SK-N-SH (cell line): Measurements from ENCODE around the gene PARN. TPM values are rescaled to one million over a fixed set of nuclear protein-coding genes. Genes with fewer than 3 reads are reported as not detected.
A peak's percentile ranks its signal among the peaks of the same experiment; 100 is the strongest.
"Not testable (repeated sequence)": the region's sequence is repeated elsewhere in the genome, so short reads cannot be mapped to it uniquely, and the experiment has no call there.

Source experiments
- CTCF ChIA-PET: fragments of 300-600, 350-600 bp; formaldehyde crosslinking; extraction: SDS; loops from one replicate; lab custom pipeline; 2021; lab: Yijun Ruan, JAX
- POLR2A ChIA-PET: fragments of 350-600 bp; sonication (Branson Sonifier 250); formaldehyde crosslinking; extraction: SDS; loops from one replicate; lab custom pipeline; 2020; ENCODE audit warnings: antibody characterized with exemption, inconsistent platforms; lab: Yijun Ruan, JAX
- DNase-seq: peaks from one replicate; pipeline ENCODE4 v3.0.0; 2012
- H2AFZ ChIP-seq: fragments of 200-600 bp; sonication (generic); 2 replicates; pipeline ENCODE4 v1.8.1; 2016; ENCODE audit warnings: antibody characterized with exemption, mild to moderate bottlenecking, low read depth
- H3F3A ChIP-seq: fragments of 200-600 bp; sonication (generic); replicated peaks from 2 replicates; pipeline ENCODE3; 2016; ENCODE audit warnings: antibody characterized with exemption, mild to moderate bottlenecking; ENCODE audit not compliant: insufficient read depth
- H3K27ac ChIP-seq, 2 experiments: fragments of 200-500 bp in 1 of 2; fragments of 200-600 bp in 1 of 2; sonication (Bioruptor generic) in 1 of 2; sonication (generic), shearing (Covaris generic) in 1 of 2; 2 replicates each; pipeline versions ENCODE4 v1.5.1 to v1.6.1; 2014 to 2016; ENCODE audit warnings: low read depth in 2 of 2, inconsistent platforms in 1 of 2, low read length in 1 of 2, mild to moderate bottlenecking in 1 of 2, mixed read lengths in 1 of 2
- H3K27me3 ChIP-seq: fragments of 200-600 bp; sonication (generic), shearing (Covaris generic); 2 replicates; pipeline ENCODE4 v1.6.1; 2016; ENCODE audit warnings: mixed run types; ENCODE audit not compliant: insufficient read depth
- H3K36me3 ChIP-seq, 2 experiments: fragments of 200-500 bp in 1 of 2; fragments of 200-600 bp in 1 of 2; sonication (Bioruptor generic) in 1 of 2; sonication (generic) in 1 of 2; replicated peaks in 1 of 2; 2 replicates each; pipeline versions ENCODE3 to v1.5.1; 2014 to 2016; ENCODE audit warnings: low read length in 1 of 2, mild to moderate bottlenecking in 1 of 2; ENCODE audit not compliant: insufficient read depth in 2 of 2, control insufficient read depth in 1 of 2
- H3K4me1 ChIP-seq, 2 experiments: fragments of 200-500 bp in 1 of 2; fragments of 200-600 bp in 1 of 2; sonication (Bioruptor generic) in 1 of 2; sonication (generic), shearing (Covaris generic) in 1 of 2; 2 replicates each; pipeline versions ENCODE4 v1.5.1 to v1.6.1; 2014 to 2016; ENCODE audit warnings: low read depth in 1 of 2, low read length in 1 of 2, mixed run types in 1 of 2; ENCODE audit not compliant: insufficient read depth in 2 of 2, control insufficient read depth in 1 of 2
- H3K4me2 ChIP-seq: fragments of 200-600 bp; sonication (generic), shearing (Covaris generic); 2 replicates; pipeline ENCODE4 v1.6.1; 2017; ENCODE audit warnings: mixed run types
- H3K4me3 ChIP-seq, 2 experiments: fragments of 200-500 bp in 1 of 2; fragments of 200-600 bp in 1 of 2; sonication (Bioruptor generic) in 1 of 2; sonication (generic), shearing (Covaris generic) in 1 of 2; 2 replicates each; pipeline versions ENCODE4 v1.5.1 to v1.8.1; 2014 to 2016; ENCODE audit warnings: low read depth in 2 of 2, inconsistent platforms in 1 of 2, low read length in 1 of 2, mild to moderate bottlenecking in 1 of 2, mixed read lengths in 1 of 2, moderate library complexity in 1 of 2
- H3K79me2 ChIP-seq: fragments of 200-600 bp; sonication (generic); 2 replicates; pipeline ENCODE4 v1.8.1; 2017; ENCODE audit warnings: mild to moderate bottlenecking; ENCODE audit not compliant: insufficient read depth
- H3K9ac ChIP-seq: fragments of 200-600 bp; sonication (generic); 2 replicates; pipeline ENCODE4 v1.6.1; 2017; ENCODE audit warnings: mixed run types
- H3K9me2 ChIP-seq: fragments of 200-600 bp; sonication (generic); 2 replicates; pipeline ENCODE4 v1.6.1; 2017; ENCODE audit warnings: mixed run types
- H3K9me3 ChIP-seq: fragments of 200-600 bp; sonication (generic); 2 replicates; pipeline ENCODE4 v1.6.1; 2017; ENCODE audit warnings: mixed run types, mild to moderate bottlenecking, moderate library complexity
- H4K20me1 ChIP-seq: fragments of 200-600 bp; sonication (generic); 2 replicates; pipeline ENCODE4 v1.6.1; 2017; ENCODE audit warnings: mild to moderate bottlenecking, mixed run types; ENCODE audit not compliant: insufficient read depth
- EZH2phosphoT487 ChIP-seq: fragments of 200-600 bp; sonication (generic); IDR thresholded peaks from 2 replicates; pipeline ENCODE4 v1.6.1; 2017; ENCODE audit warnings: low read depth, mixed run types, mild to moderate bottlenecking, antibody characterized with exemption, moderate library complexity, borderline replicate concordance
- FOXM1 ChIP-seq: IDR thresholded peaks from 2 replicates; pipeline ENCODE4 v1.4.0; 2012; ENCODE audit warnings: low read depth, mild to moderate bottlenecking
- GABPA ChIP-seq: IDR thresholded peaks from 2 replicates; pipeline ENCODE4 v1.4.0; 2012; ENCODE audit warnings: low read depth, mild to moderate bottlenecking
- GATA2 ChIP-seq: sonication (generic); formaldehyde crosslinking; IDR thresholded peaks from 2 replicates; pipeline ENCODE4 v1.5.0; 2020; ENCODE audit warnings: mild to moderate bottlenecking, missing genetic modification reagents
- JUND ChIP-seq: IDR thresholded peaks from 2 replicates; pipeline ENCODE4 v1.4.0; 2012
- MXI1 ChIP-seq: IDR thresholded peaks from 2 replicates; pipeline ENCODE4 v1.6.1; 2012; ENCODE audit warnings: mild to moderate bottlenecking, low read depth, low read length, improper control_type of control experiment
- NFIC ChIP-seq: IDR thresholded peaks from 2 replicates; pipeline ENCODE4 v1.4.0; 2012; ENCODE audit warnings: borderline replicate concordance
- NRF1 ChIP-seq: IDR thresholded peaks from 2 replicates; pipeline ENCODE4 v1.6.1; 2012; ENCODE audit warnings: low read depth, mild to moderate bottlenecking, low read length
- POLR2AphosphoS5 ChIP-seq: IDR thresholded peaks from 2 replicates; pipeline ENCODE4 v1.6.1; 2012; ENCODE audit warnings: low read depth, low read length
- REST ChIP-seq: IDR thresholded peaks from 2 replicates; pipeline ENCODE4 v1.6.1; 2012; ENCODE audit warnings: mild to moderate bottlenecking, low read depth, low read length, moderate library complexity
- SMC3 ChIP-seq: IDR thresholded peaks from 2 replicates; pipeline ENCODE4 v1.6.1; 2012; ENCODE audit warnings: low read depth, low read length, improper control_type of control experiment
- TCF12 ChIP-seq: IDR thresholded peaks from 2 replicates; pipeline ENCODE4 v1.4.0; 2012
- WGBS: methylation state at CpG from one replicate; pipeline ENCODE4 v1.1.6; 2017; ENCODE audit warnings: low lambda C conversion rate; 5-methylcytosine and 5-hydroxymethylcytosine counted together
- polyA plus RNA-seq, 3 experiments: library from polyadenylated mRNA; depleted of rRNA; stranded (reverse); fragments of >200 nt; gene quantifications; 2 replicates each; pipeline ENCODE4 v1.2.3, GENCODE V29; 2012
- TF ChIP-seq, protein P1 (sequence below): IDR thresholded peaks from 2 replicates; pipeline ENCODE4 v1.4.0; 2012; ENCODE audit warnings: low read depth
- TF ChIP-seq, protein P2 (sequence below): IDR thresholded peaks from 2 replicates; pipeline ENCODE4; 2012

Gene PARN
- polyA plus RNA-seq, 1 of the 3 experiments (the other 2 are of a cell fraction), result 20.5 TPM

GRCh38 chr16:14632693-14633569 is 2.9 kb upstream of the PARN start, which contains the start of gene BFAR (continued):
- TF ChIP-seq, protein P1, sequence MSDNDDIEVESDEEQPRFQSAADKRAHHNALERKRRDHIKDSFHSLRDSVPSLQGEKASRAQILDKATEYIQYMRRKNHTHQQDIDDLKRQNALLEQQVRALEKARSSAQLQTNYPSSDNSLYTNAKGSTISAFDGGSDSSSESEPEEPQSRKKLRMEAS, result peak; percentile 83
- TF ChIP-seq SMC3, result no peak
- no peak for TF ChIP-seq GATA2 (CRISPR knock-in tag)
- TF ChIP-seq EZH2phosphoT487, result no peak
- TF ChIP-seq NFIC, result no peak
- peak; percentile 100 for TF ChIP-seq POLR2AphosphoS5
- TF ChIP-seq JUND, result no peak
- TF ChIP-seq NRF1, result peak; percentile 55; the same call in 1 of the 2 replicates
- no peak for TF ChIP-seq FOXM1
- peak; percentile 85 for TF ChIP-seq MXI1
- TF ChIP-seq, protein P2, sequence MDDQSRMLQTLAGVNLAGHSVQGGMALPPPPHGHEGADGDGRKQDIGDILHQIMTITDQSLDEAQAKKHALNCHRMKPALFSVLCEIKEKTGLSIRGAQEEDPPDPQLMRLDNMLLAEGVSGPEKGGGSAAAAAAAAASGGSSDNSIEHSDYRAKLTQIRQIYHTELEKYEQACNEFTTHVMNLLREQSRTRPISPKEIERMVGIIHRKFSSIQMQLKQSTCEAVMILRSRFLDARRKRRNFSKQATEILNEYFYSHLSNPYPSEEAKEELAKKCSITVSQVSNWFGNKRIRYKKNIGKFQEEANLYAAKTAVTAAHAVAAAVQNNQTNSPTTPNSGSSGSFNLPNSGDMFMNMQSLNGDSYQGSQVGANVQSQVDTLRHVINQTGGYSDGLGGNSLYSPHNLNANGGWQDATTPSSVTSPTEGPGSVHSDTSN, result peak; percentile 43; the same call in 1 of the 2 replicates
- TF ChIP-seq REST, result peak; percentile 42
- peak; percentile 84 for TF ChIP-seq GABPA
- no peak for TF ChIP-seq TCF12

GRCh38 chr16:14630620-14631330 is 715 bp upstream of the PARN start:
- peaks cover 11% of the 10 kb centered on the region for H3F3A ChIP-seq
- DNase-seq, H3K9me2 ChIP-seq, H3K9me3 ChIP-seq, POLR2A ChIA-PET, H3K27me3 ChIP-seq, CTCF ChIA-PET: not testable (repeated sequence)
- peak overlapping the region; percentile 24 to 77; a peak in 2 of 4 replicates for H3K4me3 ChIP-seq
- 84% methylated on average over 29 of the region's 29 CpGs for WGBS
- peak overlapping the region; percentile 81; the same call in 1 of the 2 replicates for H2AFZ ChIP-seq
- H3K36me3 ChIP-seq, result peaks cover 11 to 30% of the 10 kb centered on the region in 2 experiments
- peaks cover 65% of the 10 kb centered on the region for H3K79me2 ChIP-seq
- peak overlapping the region; percentile 79 to 82 for H3K27ac ChIP-seq
- peaks cover 23% of the 10 kb centered on the region for H4K20me1 ChIP-seq
- peak overlapping the region; percentile 68 for H3K4me2 ChIP-seq
- H3K9ac ChIP-seq, result peak overlapping the region; percentile 97; the same call in 1 of the 2 replicates
- H3K4me1 ChIP-seq, result peaks cover 12 to 17% of the 10 kb centered on the region in 2 experiments; a peak in 3 of 4 replicates
